ENCODE data around the gene CCDC152.

- TF ChIP-seq SMC3 (IDR thresholded peaks at IDR 0.05; ENCODE audit: borderline replicate concordance, low read length): no peak
- TF ChIP-seq, protein P1, sequence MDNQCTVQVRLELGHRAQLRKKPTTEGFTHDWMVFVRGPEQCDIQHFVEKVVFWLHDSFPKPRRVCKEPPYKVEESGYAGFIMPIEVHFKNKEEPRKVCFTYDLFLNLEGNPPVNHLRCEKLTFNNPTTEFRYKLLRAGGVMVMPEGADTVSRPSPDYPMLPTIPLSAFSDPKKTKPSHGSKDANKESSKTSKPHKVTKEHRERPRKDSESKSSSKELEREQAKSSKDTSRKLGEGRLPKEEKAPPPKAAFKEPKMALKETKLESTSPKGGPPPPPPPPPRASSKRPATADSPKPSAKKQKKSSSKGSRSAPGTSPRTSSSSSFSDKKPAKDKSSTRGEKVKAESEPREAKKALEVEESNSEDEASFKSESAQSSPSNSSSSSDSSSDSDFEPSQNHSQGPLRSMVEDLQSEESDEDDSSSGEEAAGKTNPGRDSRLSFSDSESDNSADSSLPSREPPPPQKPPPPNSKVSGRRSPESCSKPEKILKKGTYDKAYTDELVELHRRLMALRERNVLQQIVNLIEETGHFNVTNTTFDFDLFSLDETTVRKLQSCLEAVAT (IDR thresholded peaks at IDR 0.05): no peak
- TF ChIP-seq, protein P2, sequence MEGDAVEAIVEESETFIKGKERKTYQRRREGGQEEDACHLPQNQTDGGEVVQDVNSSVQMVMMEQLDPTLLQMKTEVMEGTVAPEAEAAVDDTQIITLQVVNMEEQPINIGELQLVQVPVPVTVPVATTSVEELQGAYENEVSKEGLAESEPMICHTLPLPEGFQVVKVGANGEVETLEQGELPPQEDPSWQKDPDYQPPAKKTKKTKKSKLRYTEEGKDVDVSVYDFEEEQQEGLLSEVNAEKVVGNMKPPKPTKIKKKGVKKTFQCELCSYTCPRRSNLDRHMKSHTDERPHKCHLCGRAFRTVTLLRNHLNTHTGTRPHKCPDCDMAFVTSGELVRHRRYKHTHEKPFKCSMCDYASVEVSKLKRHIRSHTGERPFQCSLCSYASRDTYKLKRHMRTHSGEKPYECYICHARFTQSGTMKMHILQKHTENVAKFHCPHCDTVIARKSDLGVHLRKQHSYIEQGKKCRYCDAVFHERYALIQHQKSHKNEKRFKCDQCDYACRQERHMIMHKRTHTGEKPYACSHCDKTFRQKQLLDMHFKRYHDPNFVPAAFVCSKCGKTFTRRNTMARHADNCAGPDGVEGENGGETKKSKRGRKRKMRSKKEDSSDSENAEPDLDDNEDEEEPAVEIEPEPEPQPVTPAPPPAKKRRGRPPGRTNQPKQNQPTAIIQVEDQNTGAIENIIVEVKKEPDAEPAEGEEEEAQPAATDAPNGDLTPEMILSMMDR (IDR thresholded peaks at IDR 0.05 in 2 of 3, conservative IDR thresholded peaks at IDR 0.05 in 1 of 3; ENCODE audit: control insufficient read depth in 2 of 3, extremely low read depth in 1 of 3, insufficient read depth in 1 of 3, low read depth in 3 of 3, low read length in 3 of 3): no peak
- TF ChIP-seq USF2 (IDR thresholded peaks at IDR 0.05; ENCODE audit: borderline replicate concordance, low read depth, low read length): no peak
- no peak for TF ChIP-seq MEF2A (IDR thresholded peaks at IDR 0.05; ENCODE audit: insufficient read depth, low read depth, low read length)
- TF ChIP-seq POLR2AphosphoS5 (IDR thresholded peaks at IDR 0.05; ENCODE audit: low read length): no peak
- no peak for TF ChIP-seq RAD51 (IDR thresholded peaks at IDR 0.05)
- TF ChIP-seq RFX5 (IDR thresholded peaks at IDR 0.05; ENCODE audit: low read depth, low read length): no peak
- TF ChIP-seq NFXL1 (IDR thresholded peaks at IDR 0.05; ENCODE audit: borderline replicate concordance): no peak
- TF ChIP-seq, protein P3, sequence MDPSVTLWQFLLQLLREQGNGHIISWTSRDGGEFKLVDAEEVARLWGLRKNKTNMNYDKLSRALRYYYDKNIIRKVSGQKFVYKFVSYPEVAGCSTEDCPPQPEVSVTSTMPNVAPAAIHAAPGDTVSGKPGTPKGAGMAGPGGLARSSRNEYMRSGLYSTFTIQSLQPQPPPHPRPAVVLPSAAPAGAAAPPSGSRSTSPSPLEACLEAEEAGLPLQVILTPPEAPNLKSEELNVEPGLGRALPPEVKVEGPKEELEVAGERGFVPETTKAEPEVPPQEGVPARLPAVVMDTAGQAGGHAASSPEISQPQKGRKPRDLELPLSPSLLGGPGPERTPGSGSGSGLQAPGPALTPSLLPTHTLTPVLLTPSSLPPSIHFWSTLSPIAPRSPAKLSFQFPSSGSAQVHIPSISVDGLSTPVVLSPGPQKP (IDR thresholded peaks at IDR 0.05; ENCODE audit: low read depth, low read length): no peak
- TF ChIP-seq, protein P4, sequence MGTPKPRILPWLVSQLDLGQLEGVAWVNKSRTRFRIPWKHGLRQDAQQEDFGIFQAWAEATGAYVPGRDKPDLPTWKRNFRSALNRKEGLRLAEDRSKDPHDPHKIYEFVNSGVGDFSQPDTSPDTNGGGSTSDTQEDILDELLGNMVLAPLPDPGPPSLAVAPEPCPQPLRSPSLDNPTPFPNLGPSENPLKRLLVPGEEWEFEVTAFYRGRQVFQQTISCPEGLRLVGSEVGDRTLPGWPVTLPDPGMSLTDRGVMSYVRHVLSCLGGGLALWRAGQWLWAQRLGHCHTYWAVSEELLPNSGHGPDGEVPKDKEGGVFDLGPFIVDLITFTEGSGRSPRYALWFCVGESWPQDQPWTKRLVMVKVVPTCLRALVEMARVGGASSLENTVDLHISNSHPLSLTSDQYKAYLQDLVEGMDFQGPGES (IDR thresholded peaks at IDR 0.05): no peak
- no peak for TF ChIP-seq EZH2 (IDR thresholded peaks at IDR 0.05; ENCODE audit: borderline replicate concordance, control insufficient read depth, low read depth, low read length)
These were observed 84.4 kb downstream of the CCDC152 start for GRCh38 chr5:42840842-42841567.
